ENCODE measurements around the gene SHISA4.
"Not testable (repeated sequence)": the region's sequence is repeated elsewhere in the genome, so short reads cannot be mapped to it uniquely, and the experiment has no call there.

SHISA4 gene

DNA sequence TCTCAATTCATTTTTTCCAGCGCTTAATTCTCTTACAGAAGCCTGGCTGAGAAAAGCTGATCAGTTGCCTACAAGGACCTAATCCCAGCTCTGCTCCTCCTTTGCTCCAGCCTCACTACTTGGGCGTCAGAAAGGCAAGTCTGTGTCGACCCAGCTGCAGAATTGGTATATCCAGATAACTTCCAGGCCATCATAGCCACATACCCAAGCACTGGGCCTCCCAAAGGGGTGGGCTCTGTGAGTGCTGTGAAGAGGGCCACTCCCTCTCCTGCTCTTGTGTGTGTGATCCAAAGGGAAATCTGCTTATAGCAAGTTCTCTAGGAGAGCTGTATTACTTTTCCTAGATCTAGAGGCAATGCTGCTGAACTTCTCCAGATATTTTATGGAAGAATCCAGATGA, 39.6 kb downstream of the SHISA4 start:
- no peak for DNase-seq (ENCODE audit: low read depth)

DNA sequence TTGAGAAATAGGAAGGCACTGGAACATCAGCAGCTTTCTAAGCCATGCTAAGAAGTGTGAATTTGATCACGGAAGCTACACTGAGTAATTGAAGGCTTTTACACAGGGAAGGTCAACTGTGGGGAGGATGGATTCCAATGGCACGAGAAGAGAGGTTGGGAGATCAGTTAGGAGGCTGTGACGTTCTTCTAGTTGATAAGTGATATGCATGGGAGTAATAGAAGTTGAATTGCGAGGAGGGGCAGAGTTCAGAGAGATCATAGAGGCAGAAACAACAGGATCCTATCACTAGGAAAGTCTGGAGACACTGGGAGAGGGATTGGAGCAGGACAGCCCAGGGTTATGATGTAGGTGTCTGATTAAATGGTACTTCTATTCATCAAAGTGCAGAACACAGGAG, 41.4 kb downstream of the SHISA4 start:
- no peak for DNase-seq (ENCODE audit: low read depth)

GRCh38 chr1:201930803-201931202, 42.1 kb downstream of the SHISA4 start:
- no peak for DNase-seq (ENCODE audit: low read depth)

DNA sequence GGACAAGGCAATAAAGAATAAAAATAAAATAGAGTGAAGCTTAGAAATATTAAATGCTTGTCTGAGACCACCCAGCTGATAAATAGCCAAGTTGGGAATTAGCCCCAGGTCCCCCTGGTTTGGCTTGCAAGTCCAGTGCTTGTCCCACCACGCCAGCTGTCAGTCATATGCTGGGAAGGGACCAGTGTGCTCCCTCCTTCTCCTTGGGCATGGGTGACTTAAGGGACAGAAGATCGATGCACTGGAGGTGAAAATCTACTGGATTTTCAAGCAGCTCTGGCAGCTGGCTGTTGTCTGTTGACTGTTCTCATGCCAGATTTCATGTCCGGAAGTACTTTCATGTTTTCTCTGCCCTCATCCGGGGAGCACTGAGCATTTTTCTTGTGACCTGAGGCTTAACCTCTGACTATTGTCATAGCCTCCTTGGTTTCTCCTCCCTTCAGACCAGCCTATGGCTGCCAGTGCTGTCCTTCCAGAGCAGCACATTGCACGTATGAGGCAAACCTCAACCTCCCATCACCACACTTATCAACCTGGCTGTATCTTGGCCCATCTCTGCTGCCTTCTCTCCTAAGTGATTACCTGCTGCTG, 45.2 kb downstream of the SHISA4 start:
- DNase-seq (ENCODE audit: low read depth) = no peak

DNA sequence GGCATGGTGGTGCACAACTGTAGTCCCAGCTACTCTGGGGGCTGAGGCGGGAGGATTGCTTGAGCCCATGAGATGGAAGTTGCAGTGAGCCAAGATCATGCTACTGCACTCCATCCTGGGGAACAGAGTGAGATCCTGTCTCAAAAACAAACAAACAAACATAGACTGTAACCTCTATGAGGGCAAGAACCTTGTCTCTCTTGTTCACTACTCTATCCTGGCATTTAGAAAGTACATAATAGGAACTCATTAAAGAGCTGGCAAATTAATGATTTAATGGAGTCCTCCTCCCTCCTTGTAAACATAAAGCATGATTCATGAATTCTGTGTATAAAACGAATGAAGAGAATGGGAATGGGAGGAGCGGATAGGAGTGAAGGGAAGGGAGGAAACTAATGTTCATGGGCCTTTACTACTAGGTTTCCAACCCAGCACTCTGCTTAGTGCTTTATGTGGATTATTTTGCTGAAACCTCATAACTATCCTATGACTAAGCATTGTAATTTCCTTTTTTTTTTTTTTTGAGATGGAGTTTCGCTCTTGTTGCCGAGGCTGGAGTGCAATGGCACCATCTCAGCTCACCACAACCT, 49.0 kb downstream of the SHISA4 start:
- DNase-seq (ENCODE audit: low read depth) = no peak

DNA sequence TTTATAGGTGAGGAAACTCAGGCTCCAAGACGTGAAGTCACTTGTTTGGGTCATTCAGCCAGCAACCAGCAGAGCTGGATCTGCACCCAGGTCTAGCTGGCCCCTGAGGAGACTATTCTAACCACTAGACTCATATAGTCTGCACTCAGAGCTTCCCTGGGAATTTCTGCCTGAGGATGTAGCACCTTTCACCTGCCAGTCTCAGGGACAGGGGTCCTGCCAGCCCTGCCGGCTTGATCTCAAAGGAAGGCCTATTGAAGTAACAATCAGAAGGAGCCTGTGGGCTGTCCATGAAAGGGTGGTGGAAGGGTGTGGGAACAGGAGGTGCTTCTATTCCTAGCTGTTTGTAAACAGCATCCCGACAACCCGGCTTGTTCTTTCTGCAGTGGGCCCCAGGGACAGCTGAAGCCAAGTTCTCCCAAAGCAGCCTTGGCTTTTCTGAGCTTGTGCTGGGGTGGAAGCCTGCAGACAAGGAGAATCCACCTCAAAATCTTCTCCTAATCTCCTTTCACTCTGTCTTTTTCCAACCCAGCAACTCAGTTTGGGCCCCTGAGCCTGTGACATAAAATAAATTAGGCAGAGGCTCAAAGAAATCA, 49.8 kb downstream of the SHISA4 start:
- no peak for DNase-seq (ENCODE audit: low read depth)

- DNase-seq (ENCODE audit: low read depth) = no peak
Observed at GRCh38 chr1:201939148-201939547, 50.5 kb downstream of the SHISA4 start.

DNA sequence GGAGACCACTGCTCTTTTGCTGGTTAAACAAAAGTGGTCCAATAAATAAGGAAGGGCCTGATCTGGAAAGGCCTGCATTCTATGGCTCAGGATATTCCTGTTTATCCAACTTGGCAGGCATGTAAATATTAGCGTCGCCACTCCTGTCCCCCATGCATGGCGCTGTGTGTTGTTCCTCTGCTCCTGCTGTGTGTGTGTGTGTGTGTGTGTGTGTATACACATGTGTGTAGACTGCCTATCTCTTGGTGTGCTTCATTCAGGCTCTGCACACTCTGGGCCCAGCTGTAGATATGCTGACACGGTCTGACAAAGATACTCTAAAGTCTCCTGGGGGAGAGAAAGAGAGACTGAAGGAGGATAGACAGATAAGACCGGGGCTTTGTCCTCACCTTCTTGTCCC, 50.9 kb downstream of the SHISA4 start:
- no peak for DNase-seq (ENCODE audit: low read depth)

GRCh38 chr1:201940316-201940715, 51.6 kb downstream of the SHISA4 start:
- DNase-seq (ENCODE audit: low read depth) = not testable (repeated sequence)

GRCh38 chr1:201941420-201942128, 52.9 kb downstream of the SHISA4 start:
- DNase-seq (ENCODE audit: low read depth) = no peak

DNA sequence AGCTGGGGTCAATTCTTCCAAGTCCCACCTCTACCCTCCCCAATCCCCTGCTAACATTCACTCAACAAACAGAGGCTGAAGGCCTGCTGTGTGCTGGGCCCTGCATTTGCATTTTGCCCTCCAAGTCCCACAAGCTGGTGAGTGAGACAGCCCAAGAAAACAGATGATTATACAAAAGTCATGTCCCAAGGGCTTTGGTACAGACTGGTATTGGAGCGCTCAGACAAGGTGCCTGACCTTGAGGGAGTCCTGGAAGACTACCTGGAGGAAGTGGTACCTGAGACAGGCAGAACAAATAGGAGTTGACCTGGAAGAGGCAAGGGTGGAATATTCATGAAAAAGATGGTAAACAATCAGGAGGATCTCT, 53.4 kb downstream of the SHISA4 start:
- no peak for DNase-seq (ENCODE audit: low read depth)

Measured in stimulated activated CD8-positive, alpha-beta memory T cell treated with anti-CD3 and anti-CD28 coated beads, Interleukin-7, amount 100 ng/mL, for 24 hours (primary cell).